GM23248 (cell line): Measurements from ENCODE around the gene GCC2. TPM values are rescaled to one million over a fixed set of nuclear protein-coding genes. Genes with fewer than 3 reads are reported as not detected.

Source experiments
- DNase-seq: peaks from one replicate; pipeline ENCODE4 v3.0.0-alpha.2; 2015
- H2AFZ ChIP-seq: fragments of 200-600 bp; sonication (generic); 2 replicates; pipeline ENCODE4 v1.6.1; 2016; ENCODE audit warnings: antibody characterized with exemption
- H3F3A ChIP-seq: fragments of 200-600 bp; sonication (generic); 2 replicates; pipeline ENCODE4 v1.6.1; 2016; ENCODE audit warnings: mild to moderate bottlenecking, antibody characterized with exemption, mixed run types; ENCODE audit not compliant: insufficient read depth
- H3K27ac ChIP-seq: fragments of 200-600 bp; sonication (generic); 2 replicates; pipeline ENCODE4 v1.5.1; 2016; ENCODE audit warnings: mild to moderate bottlenecking
- H3K27me3 ChIP-seq: fragments of 200-600 bp; sonication (generic); replicated peaks from 2 replicates; pipeline ENCODE4 v1.6.1; 2016; ENCODE audit warnings: mild to moderate bottlenecking; ENCODE audit not compliant: insufficient read depth
- H3K36me3 ChIP-seq: fragments of 200-600 bp; sonication (generic); 2 replicates; pipeline ENCODE4 v1.6.1; 2016; ENCODE audit warnings: low read depth, mild to moderate bottlenecking
- H3K4me1 ChIP-seq: fragments of 200-600 bp; sonication (generic); 2 replicates; pipeline ENCODE4 v1.6.1; 2016; ENCODE audit warnings: mild to moderate bottlenecking; ENCODE audit not compliant: insufficient read depth
- H3K4me2 ChIP-seq: fragments of 200-600 bp; sonication (generic); one replicate; pipeline ENCODE4 v1.6.1; 2016; ENCODE audit warnings: mild to moderate bottlenecking; ENCODE audit not compliant: unreplicated experiment
- H3K4me3 ChIP-seq: fragments of 200-600 bp; sonication (generic); 2 replicates; pipeline ENCODE4 v1.5.1; 2016; ENCODE audit warnings: mild to moderate bottlenecking
- H3K79me2 ChIP-seq: fragments of 200-600 bp; sonication (generic); 2 replicates; pipeline ENCODE4 v1.6.1; 2016; ENCODE audit warnings: mild to moderate bottlenecking; ENCODE audit not compliant: insufficient read depth
- H3K9ac ChIP-seq: fragments of 200-600 bp; sonication (generic); 2 replicates; pipeline ENCODE4 v1.6.1; 2016; ENCODE audit warnings: mild to moderate bottlenecking
- H3K9me2 ChIP-seq: fragments of 200-600 bp; sonication (generic); 2 replicates; pipeline ENCODE4 v1.6.1; 2016; ENCODE audit warnings: mixed run types, mild to moderate bottlenecking, moderate library complexity; ENCODE audit not compliant: insufficient read depth
- H3K9me3 ChIP-seq: fragments of 200-600 bp; sonication (generic); one replicate; pipeline ENCODE4 v1.6.1; 2017; ENCODE audit warnings: low read depth
- H4K20me1 ChIP-seq: fragments of 200-600 bp; sonication (generic); 2 replicates; pipeline ENCODE4 v1.6.0; 2016; ENCODE audit not compliant: insufficient read depth
- EZH2 ChIP-seq: fragments of 200-600 bp; sonication (generic); IDR thresholded peaks from 2 replicates; pipeline ENCODE4 v1.6.1; 2018; ENCODE audit warnings: antibody characterized with exemption, mild to moderate bottlenecking; ENCODE audit not compliant: insufficient read depth, poor library complexity, severe bottlenecking
- EZH2phosphoT487 ChIP-seq: fragments of 200-600 bp; sonication (generic); IDR thresholded peaks from 2 replicates; pipeline ENCODE4 v1.6.1; 2018; ENCODE audit warnings: antibody characterized with exemption, moderate library complexity, mild to moderate bottlenecking, low read depth; ENCODE audit not compliant: insufficient read depth
- WGBS, 2 experiments: methylation state at CpG; one replicate each; pipeline ENCODE4 v1.1.6; 2015 to 2017; ENCODE audit warnings: low lambda C conversion rate in 2 of 2, low coverage in 1 of 2; ENCODE audit errors: missing lambda C conversion rate in 2 of 2; 5-methylcytosine and 5-hydroxymethylcytosine counted together
- in situ Hi-C: fragments of 300-500 bp; cut with MboI; formaldehyde crosslinking; loops from 2 replicates; pipeline ENCODE4 v1.15.0; 2020
- polyA plus RNA-seq: library from polyadenylated mRNA; unstranded; fragments of >200 nt; fragmentation: Nextera tagmentation; extraction: Ambion mirVana; gene quantifications from 2 replicates; pipeline ENCODE4 v1.2.1, GENCODE V29; 2016
- total RNA-seq: library from RNA; depleted of rRNA; stranded (reverse); fragments of >200 nt; shearing (Covaris generic); gene quantifications from 2 replicates; pipeline ENCODE4 v1.2.3, GENCODE V29; 2014

Gene GCC2
- total and polyA plus RNA-seq, 2 experiments from 2014 or later = 21.7 to 53.1 TPM

- Histone ChIP-seq H3K9me2 (no peaks in the 10 kb centered on the region), H3K4me3 (no peak overlapping the region), H3K9ac (no peak overlapping the region), H3K27me3 (no peaks in the 10 kb centered on the region), H3K27ac (no peak overlapping the region), H3K79me2 (peaks cover 96% of the 10 kb centered on the region), H4K20me1 (no peaks in the 10 kb centered on the region; the same call in 1 of the 2 replicates), H2AFZ (no peak overlapping the region), H3K4me2 (no peak overlapping the region), H3F3A (no peaks in the 10 kb centered on the region), H3K36me3 (no peaks in the 10 kb centered on the region), H3K9me3 (no peaks in the 10 kb centered on the region), H3K4me1 (peaks cover 7% of the 10 kb centered on the region)
- WGBS, 2 experiments = 87 to 89% methylated on average over 9 of the region's 9 CpGs
- no peak for TF ChIP-seq EZH2phosphoT487
- TF ChIP-seq EZH2 = no peak
- DNase-seq = no peak
- in situ Hi-C loops = no loop called here
These were observed 99.4 kb downstream of the GCC2 start for GRCh38 chr2:108548208-108549003.

- no peaks in the 10 kb centered on the region for H3K9me3 ChIP-seq
- H2AFZ ChIP-seq = no peak overlapping the region
- no peak for TF ChIP-seq EZH2
- no peak for TF ChIP-seq EZH2phosphoT487
- H3K9ac ChIP-seq = no peak overlapping the region
- no peak overlapping the region for H3K4me3 ChIP-seq
- H4K20me1 ChIP-seq = no peaks in the 10 kb centered on the region; the same call in 1 of the 2 replicates
- no peaks in the 10 kb centered on the region for H3F3A ChIP-seq
- H3K79me2 ChIP-seq = peaks cover 96% of the 10 kb centered on the region
- DNase-seq = no peak
- no peaks in the 10 kb centered on the region for H3K9me2 ChIP-seq
- H3K36me3 ChIP-seq = no peaks in the 10 kb centered on the region
- in situ Hi-C loops = no loop called here
- peak overlapping the region; percentile 26; the same call in 1 of the 2 replicates for H3K27ac ChIP-seq
- 51 to 56% methylated on average over 2 of the region's 2 CpGs for WGBS, 2 experiments
- no peaks in the 10 kb centered on the region for H3K27me3 ChIP-seq
- no peak overlapping the region for H3K4me2 ChIP-seq
- peaks cover 16% of the 10 kb centered on the region for H3K4me1 ChIP-seq
These were observed 103.6 kb downstream of the GCC2 start for GRCh38 chr2:108552566-108552965.

GRCh38 chr2:108553209-108553919 lies 104.4 kb downstream of the GCC2 start:
- 33 to 37% methylated on average over 7 of the region's 7 CpGs for WGBS, 2 experiments
- peak overlapping the region; percentile 26 for H3K27ac ChIP-seq
- no peaks in the 10 kb centered on the region for H3K27me3 ChIP-seq
- 0 out of 2 replicates have a peak overlapping the region, but pooled peaks have one; percentile 6 for H3K4me3 ChIP-seq
- TF ChIP-seq EZH2 (no peak), EZH2phosphoT487 (no peak)
- H3K79me2 ChIP-seq = peaks cover 96% of the 10 kb centered on the region
- no peaks in the 10 kb centered on the region for H4K20me1 ChIP-seq
- in situ Hi-C loops = no loop called here
- H3F3A ChIP-seq = no peaks in the 10 kb centered on the region
- no peak overlapping the region for H3K9ac ChIP-seq
- peaks cover 16% of the 10 kb centered on the region for H3K4me1 ChIP-seq
- H2AFZ ChIP-seq = peak overlapping the region; percentile 33; the same call in 1 of the 2 replicates
- H3K9me3 ChIP-seq = no peaks in the 10 kb centered on the region
- peak overlapping the region; percentile 48 for H3K4me2 ChIP-seq
- no peaks in the 10 kb centered on the region for H3K36me3 ChIP-seq
- DNase-seq = peak; percentile 24
- no peaks in the 10 kb centered on the region for H3K9me2 ChIP-seq

- Histone ChIP-seq H3K4me1 (peaks cover 16% of the 10 kb centered on the region), H3K9me2 (no peaks in the 10 kb centered on the region), H3K27me3 (no peaks in the 10 kb centered on the region), H2AFZ (no peak overlapping the region), H3K4me3 (no peak overlapping the region), H3K9ac (no peak overlapping the region), H3K4me2 (no peak overlapping the region), H3K36me3 (no peaks in the 10 kb centered on the region), H3K27ac (no peak overlapping the region), H3K79me2 (peaks cover 96% of the 10 kb centered on the region), H3K9me3 (no peaks in the 10 kb centered on the region), H3F3A (no peaks in the 10 kb centered on the region), H4K20me1 (no peaks in the 10 kb centered on the region)
- no peak for DNase-seq
- in situ Hi-C loops = no loop called here
- TF ChIP-seq EZH2phosphoT487 (no peak), EZH2 (no peak)
- WGBS, 2 experiments = 72 to 73% methylated on average over 5 of the region's 5 CpGs
These were observed 105.5 kb downstream of the GCC2 start for GRCh38 chr2:108554528-108554927.
